Thoracic aorta endothelial cell (primary cell): ENCODE results near the gene GTF2F1. TPM values are rescaled to one million over a fixed set of nuclear protein-coding genes. Genes with fewer than 3 reads are reported as not detected.

ENCODE experiments used
- small RNA-seq: library from RNA; depleted of rRNA; stranded (forward); fragments of <200 nt; gene quantifications from one replicate; pipeline ENCODE3, GENCODE V24; 2012
- total RNA-seq: library from RNA; depleted of rRNA; stranded (reverse); fragments of >200 nt; gene quantifications from 2 replicates; pipeline ENCODE4 v1.2.3, GENCODE V29; 2012

The GTF2F1 gene
- 40.4 and 45.8 TPM in 2 replicates for total RNA-seq

DNA sequence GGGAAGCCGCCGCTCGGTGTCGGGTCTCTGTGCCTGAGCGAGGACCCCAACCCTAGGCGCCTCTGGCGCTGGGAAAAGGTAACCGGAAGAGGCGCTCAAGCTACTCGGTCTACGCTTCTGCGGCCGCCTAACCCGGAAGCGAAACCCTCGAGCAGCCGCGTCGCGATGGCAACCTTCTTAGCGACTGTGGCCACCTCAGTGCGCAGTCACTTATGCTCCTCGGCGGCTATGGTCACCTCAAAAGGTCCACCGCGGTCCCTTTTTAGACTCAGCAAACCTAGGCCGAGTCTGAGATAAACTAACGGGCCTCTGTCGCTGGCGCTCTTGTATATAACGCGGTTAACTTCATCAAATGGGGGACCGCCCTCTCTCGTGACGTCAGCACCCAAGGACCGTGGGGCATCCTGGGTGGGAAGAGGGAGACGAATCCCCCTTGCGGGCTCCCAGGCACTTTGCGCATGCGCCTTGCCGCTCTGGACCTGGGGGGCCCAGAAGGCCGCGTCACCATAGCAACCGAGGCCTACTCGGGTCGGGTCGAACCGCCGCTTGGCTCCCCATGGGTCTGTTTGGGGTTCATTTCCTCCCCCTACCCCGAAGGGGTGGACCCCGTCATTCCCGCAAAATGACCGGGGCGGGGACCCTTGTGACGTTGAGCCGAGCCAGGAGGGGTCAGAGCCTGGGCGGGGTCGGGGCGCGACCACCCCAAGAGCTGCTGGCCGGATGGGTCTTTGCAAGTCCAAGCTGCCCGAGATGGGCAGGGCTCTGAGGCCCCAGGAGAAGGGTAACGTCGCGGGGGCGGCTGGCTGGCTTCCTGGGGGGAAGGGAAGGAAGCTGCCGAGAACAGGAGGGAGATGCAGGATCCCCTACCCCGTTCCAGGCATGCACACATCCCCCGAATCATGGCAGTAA is at the start of gene GTF2F1:
Gene GTF2F1, minus strand, starts transcription at position 91 of the 909 bp plus-strand sequence. CDS start 169 bp downstream, outside the sequence.

GRCh38 chr19:6433663-6434062 is 40.7 kb upstream of the GTF2F1 start, which contains the start of gene SLC25A41:
Gene SLC25A41 (minus strand): TSS chr19:6433763. CDS start chr19:6433693, 70 bp downstream.

DNA sequence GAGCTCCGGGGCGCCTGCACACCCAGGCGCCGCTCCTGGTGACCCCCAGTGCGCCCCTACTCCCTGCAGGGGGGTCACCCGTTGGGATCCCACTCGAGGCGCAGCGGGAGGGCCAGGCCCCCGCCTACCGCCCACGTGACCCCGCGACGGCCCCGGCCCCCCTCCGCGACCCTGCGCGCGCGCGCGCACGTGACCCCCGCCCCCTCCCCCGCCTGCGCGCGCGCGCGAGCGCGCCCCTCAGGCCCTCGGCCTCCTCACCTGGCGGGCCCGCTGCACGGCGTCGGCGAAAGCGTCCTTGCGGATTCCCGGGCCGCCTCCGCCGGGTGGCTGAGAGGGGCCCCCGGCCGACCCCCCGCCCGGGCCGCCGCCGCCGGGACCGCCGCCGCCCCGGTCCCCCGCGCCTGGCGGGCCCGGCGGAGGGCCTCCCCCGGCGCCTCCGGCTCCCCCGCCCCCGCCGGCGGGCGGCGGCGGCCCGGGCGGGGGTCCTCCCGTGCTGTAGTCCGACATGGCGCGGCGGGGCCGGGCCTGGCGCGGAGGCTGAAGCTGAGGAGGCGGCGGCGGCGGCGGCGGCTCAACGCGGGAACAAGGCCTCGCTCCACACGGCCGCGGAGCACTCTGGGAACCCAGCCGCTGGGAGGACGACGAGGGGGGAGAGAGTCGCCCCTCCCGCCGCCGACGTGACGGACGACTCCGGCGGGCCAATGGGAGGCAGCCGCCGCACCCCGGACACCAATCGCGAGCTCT is 31.4 kb upstream of the GTF2F1 start, which contains the start of gene KHSRP:
Gene KHSRP, minus strand, starts transcription at position 617 of the 744 bp plus-strand sequence. Its CDS starts 110 bp downstream, at position 507.

GRCh38 chr19:6375411-6376010 is 17.5 kb downstream of the GTF2F1 start, which contains the start of gene PSPN:
Gene PSPN (minus strand): TSS chr19:6375933. CDS start chr19:6375849, 84 bp downstream.

GRCh38 chr19:6372594-6373095 is 20.3 kb downstream of the GTF2F1 start, which contains the start of gene ALKBH7:
Gene ALKBH7 (plus strand): TSS chr19:6372794. CDS start chr19:6372821, 27 bp downstream.

GRCh38 chr19:6333439-6333838 is 59.5 kb downstream of the GTF2F1 start, which contains the start of gene ACER1:
Gene ACER1 (minus strand): TSS chr19:6333612. CDS start chr19:6333551, 61 bp downstream.

Small RNA genes within 50 kb of the gene (small RNA-seq; reads per million reads assigned to genes)
- gene MIR6790 = not detected
- not detected for gene MIR6885

Other genes starting within 250 kb of the GTF2F1 start
- 19.8 and 23.0 TPM in 2 replicates for gene MLLT1, start 113.2 kb downstream of the GTF2F1 start, total RNA-seq
- not detected in 2 replicates for gene ACER1, start 59.6 kb downstream of the GTF2F1 start, total RNA-seq
- 58.9 and 77.5 TPM in 2 replicates for gene CLPP, start 31.6 kb downstream of the GTF2F1 start, total RNA-seq
- gene ALKBH7, start 20.4 kb downstream of the GTF2F1 start, total RNA-seq = 25.6 and 27.5 TPM in 2 replicates
- 0.93 and 1.1 TPM in 2 replicates for gene PSPN, start 17.2 kb downstream of the GTF2F1 start, total RNA-seq
- gene KHSRP, start 31.6 kb upstream of the GTF2F1 start, total RNA-seq = 148 and 197 TPM in 2 replicates
- 0.27 TPM in 1 of 2 replicates, not detected in the other for gene SLC25A41, start 40.6 kb upstream of the GTF2F1 start, total RNA-seq
- 31.8 and 32.2 TPM in 2 replicates for gene SLC25A23, start 66.6 kb upstream of the GTF2F1 start, total RNA-seq
- gene CRB3, start 71.1 kb upstream of the GTF2F1 start, total RNA-seq = not detected in 2 replicates
- gene DENND1C, start 88.6 kb upstream of the GTF2F1 start, total RNA-seq = not detected in 2 replicates
- gene TUBB4A, start 109.1 kb upstream of the GTF2F1 start, total RNA-seq = not detected in 2 replicates
- gene TNFSF9, start 137.9 kb upstream of the GTF2F1 start, total RNA-seq = 0.40 and 0.79 TPM in 2 replicates
- not detected in 2 replicates for gene CD70, start 198.0 kb upstream of the GTF2F1 start, total RNA-seq